Retinal pigment epithelial cell (primary cell): ENCODE measurements around the gene COA7.

Experiments
- DNase-seq: peaks from one replicate; pipeline ENCODE4 v3.0.0-alpha.2; 2010; ENCODE audit warnings: low read depth
- H3K4me3 ChIP-seq: 2 replicates; pipeline ENCODE4 v1.5.1; 2011; ENCODE audit warnings: mild to moderate bottlenecking, low read length, control low read depth, moderate library complexity
- TF ChIP-seq, protein P1 (sequence below): conservative IDR thresholded peaks from 2 replicates; pipeline ENCODE4 v1.5.1; 2011; ENCODE audit warnings: low read depth, low read length, control low read depth, inconsistent platforms

Gene COA7

DNA sequence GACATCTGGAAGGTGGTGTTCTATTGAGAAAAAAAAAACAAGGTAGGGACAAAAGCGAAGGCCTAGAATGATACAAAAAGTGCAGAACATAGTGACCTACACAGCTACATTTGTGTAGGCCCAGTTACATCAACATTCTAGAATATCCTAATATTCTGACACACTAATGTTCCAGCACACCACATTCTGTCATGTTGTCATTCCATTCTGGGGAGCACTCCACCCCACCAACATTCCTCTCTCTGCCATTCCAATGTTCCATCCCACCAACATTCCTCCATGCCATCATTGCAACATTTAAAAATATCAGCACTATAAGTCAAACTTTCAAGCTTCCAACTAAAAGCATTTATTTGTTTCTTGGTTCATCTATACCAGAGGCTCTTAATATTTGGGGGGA lies 28.5 kb downstream of the COA7 start:
- TF ChIP-seq, protein P1, sequence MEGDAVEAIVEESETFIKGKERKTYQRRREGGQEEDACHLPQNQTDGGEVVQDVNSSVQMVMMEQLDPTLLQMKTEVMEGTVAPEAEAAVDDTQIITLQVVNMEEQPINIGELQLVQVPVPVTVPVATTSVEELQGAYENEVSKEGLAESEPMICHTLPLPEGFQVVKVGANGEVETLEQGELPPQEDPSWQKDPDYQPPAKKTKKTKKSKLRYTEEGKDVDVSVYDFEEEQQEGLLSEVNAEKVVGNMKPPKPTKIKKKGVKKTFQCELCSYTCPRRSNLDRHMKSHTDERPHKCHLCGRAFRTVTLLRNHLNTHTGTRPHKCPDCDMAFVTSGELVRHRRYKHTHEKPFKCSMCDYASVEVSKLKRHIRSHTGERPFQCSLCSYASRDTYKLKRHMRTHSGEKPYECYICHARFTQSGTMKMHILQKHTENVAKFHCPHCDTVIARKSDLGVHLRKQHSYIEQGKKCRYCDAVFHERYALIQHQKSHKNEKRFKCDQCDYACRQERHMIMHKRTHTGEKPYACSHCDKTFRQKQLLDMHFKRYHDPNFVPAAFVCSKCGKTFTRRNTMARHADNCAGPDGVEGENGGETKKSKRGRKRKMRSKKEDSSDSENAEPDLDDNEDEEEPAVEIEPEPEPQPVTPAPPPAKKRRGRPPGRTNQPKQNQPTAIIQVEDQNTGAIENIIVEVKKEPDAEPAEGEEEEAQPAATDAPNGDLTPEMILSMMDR, result no peak
- H3K4me3 ChIP-seq, result no peak overlapping the region
- DNase-seq, result no peak

DNA sequence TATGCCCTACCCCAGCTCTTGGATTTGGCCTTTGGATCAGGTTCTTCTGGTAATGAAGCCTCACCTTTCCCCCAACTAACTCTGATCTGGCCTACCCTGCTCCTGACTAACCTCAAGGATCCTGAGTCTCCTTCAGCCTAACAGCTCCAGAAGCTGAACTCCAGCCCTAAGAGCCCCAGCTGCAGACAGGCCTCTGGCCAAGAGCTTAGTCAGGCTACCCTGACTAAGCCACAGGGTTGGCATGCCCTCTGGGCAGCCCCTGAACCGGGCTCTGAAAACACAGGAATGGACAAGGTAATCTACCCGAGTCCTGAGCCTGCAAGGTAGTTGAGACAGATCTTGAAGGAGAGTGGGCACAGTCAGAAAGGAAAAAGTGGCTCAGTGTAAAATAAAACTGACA lies 29.4 kb downstream of the COA7 start:
- no peak for DNase-seq
- H3K4me3 ChIP-seq, result no peak overlapping the region
- TF ChIP-seq, protein P1, result no peak

DNA sequence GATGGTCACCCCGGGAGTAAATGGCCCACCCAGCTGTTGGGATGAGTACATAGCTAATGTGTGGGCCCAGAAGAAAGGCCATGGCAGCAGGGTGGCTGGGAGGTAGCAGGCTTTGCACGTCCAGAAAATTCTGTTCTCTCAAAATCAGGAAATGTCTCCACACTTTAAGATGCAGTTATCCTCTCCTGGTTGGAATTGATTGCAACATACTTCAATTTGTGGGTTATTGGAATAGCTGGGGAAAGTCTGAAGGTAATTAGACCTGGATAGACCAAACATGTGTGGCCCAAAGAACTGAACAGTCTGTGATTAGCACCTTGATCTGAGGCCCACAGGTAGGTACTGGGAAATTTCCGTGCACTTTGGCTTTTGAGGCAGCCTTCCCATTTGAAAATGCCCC lies 30.2 kb downstream of the COA7 start:
- TF ChIP-seq, protein P1, result no peak
- H3K4me3 ChIP-seq, result no peak overlapping the region
- no peak for DNase-seq

DNA sequence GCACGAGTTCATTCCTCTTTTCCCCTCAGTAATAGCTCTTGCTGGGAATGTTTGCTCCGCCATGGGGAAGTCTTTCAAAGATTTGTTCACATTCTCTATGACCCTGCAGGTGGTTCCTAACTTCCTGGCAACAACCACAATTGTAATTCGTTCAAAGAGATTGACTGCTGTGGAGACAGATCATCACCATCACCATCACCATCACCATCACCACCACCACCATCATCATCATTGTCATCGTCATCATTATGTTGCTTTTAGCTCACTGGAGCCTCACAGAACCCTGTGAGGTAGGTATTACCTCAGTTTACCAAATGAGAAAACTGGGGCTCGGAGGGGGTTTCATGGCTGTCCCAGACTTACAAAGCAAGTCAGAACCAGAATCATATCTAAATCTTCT lies 30.9 kb downstream of the COA7 start:
- no peak for DNase-seq

DNA sequence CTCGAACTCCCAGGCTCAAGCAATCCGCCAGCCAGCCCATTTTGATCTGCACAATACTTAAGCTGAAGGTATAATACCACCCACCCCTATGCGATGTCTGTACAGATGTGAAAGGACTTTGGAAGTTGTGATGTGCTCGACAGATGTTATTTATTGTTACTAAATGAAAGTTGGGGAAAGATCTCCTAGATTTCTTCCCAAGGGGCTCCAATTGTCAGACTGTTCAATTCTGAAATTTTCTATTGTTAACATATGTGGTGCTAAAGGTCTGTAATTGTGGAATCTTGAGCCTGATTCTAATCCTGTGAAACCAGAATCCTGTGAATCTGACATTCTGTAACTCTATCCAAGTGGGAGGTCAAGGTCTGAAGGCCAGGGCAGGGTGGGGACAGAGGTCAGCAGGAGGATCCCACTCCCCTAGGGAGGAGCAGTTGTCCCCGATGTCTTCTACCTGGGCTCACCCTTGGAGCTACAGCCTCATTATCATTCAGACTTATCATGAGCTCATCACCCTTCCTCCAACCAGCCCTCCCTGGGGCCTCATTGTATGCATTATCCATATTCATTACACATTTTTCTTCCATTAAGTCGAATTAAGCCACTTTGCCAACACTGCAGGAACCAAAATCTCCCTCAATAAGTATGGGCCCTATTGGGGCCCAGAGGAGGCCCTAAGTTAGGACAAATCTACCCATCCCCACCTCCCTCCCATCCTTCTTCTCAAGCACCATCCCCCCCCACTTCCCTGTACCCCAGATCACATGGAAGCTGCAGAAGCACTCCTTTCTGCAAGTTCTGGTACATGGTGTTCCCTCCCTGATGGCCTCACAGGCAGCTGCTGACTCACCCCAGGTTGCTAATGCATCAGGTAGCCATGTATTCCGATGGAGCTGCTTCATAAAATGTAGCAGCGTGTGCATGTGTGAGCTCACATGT lies 32.9 kb downstream of the COA7 start:
- H3K4me3 ChIP-seq, result no peak overlapping the region
- no peak for DNase-seq
- TF ChIP-seq, protein P1, result no peak

More for the DNA sequence above, 30.9 kb downstream of the COA7 start:
- TF ChIP-seq, protein P1, result no peak
- no peak overlapping the region for H3K4me3 ChIP-seq

DNA sequence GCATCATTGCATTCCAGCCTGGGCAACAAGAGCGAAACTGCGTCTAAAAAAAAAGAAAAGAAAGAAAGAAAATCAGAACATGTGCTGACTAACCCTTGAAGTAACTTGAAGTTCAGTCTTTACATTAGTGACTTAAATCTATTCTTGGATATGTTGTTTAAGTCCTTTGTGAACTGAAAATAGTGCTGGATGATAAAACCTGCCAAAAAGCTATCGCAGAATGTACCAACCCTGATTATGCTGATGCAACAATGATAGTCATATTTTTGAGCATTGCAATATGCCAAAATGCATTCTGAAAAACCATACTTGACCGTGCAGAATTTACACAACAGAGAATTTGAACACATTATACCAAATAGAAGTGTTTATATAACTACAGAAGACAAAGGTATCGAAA lies 34.4 kb downstream of the COA7 start:
- H3K4me3 ChIP-seq, result no peak overlapping the region
- TF ChIP-seq, protein P1, result no peak
- no peak for DNase-seq
